HepG2 (cell line): ENCODE measurements around the gene MADD. TPM values are rescaled to one million over a fixed set of nuclear protein-coding genes. Genes with fewer than 3 reads are reported as not detected.

Experiments used
- AHDC1 ChIP-seq: sonication (generic); formaldehyde crosslinking; IDR thresholded peaks from 2 replicates; pipeline ENCODE4 v1.5.1; 2020; ENCODE audit warnings: mild to moderate bottlenecking, missing genetic modification reagents, borderline replicate concordance
- CBX2 ChIP-seq, 2 experiments: fragments of 200-600 bp in 1 of 2; sonication (generic); formaldehyde crosslinking in 1 of 2; IDR thresholded peaks; 2 replicates each; pipeline versions ENCODE4 v1.7.0 to v1.8.1; 2018 to 2022; ENCODE audit warnings: low read depth in 2 of 2, low read length in 1 of 2, mild to moderate bottlenecking in 1 of 2, missing genetic modification reagents in 1 of 2
- EZH2 ChIP-seq: conservative IDR thresholded peaks from 2 replicates; pipeline ENCODE4 v1.6.1; 2012; ENCODE audit warnings: mild to moderate bottlenecking, low read depth, low read length, moderate library complexity
- GZF1 ChIP-seq: sonication (generic); formaldehyde crosslinking; IDR thresholded peaks from 2 replicates; pipeline ENCODE4 v1.5.1; 2020; ENCODE audit warnings: mild to moderate bottlenecking, missing genetic modification reagents
- KDM5B ChIP-seq: sonication (generic); formaldehyde crosslinking; IDR thresholded peaks from 2 replicates; pipeline ENCODE4 v1.4.0; 2020; ENCODE audit warnings: missing genetic modification reagents, mild to moderate bottlenecking, borderline replicate concordance
- LCORL ChIP-seq, 2 experiments: fragments of 450-650 bp in 1 of 2; sonication (generic) in 1 of 2; formaldehyde crosslinking in 1 of 2; IDR thresholded peaks; 2 replicates each; pipeline versions ENCODE4 v1.5.0 to v1.6.1; 2017 to 2020; ENCODE audit warnings: antibody characterized with exemption in 1 of 2, missing genetic modification reagents in 1 of 2
- MYPOP ChIP-seq: sonication (generic); formaldehyde crosslinking; IDR thresholded peaks from 2 replicates; pipeline ENCODE4 v1.8.1; 2023; ENCODE audit warnings: mild to moderate bottlenecking, moderate library complexity, missing genetic modification reagents
- MZF1 ChIP-seq: sonication (generic); formaldehyde crosslinking; IDR thresholded peaks from 2 replicates; pipeline ENCODE4 v1.8.1; 2023; ENCODE audit warnings: mild to moderate bottlenecking, missing genetic modification reagents, borderline replicate concordance
- NKX3-1 ChIP-seq: sonication (generic); formaldehyde crosslinking; IDR thresholded peaks from 2 replicates; pipeline ENCODE4 v1.5.0; 2020; ENCODE audit warnings: missing genetic modification reagents
- PAF1 ChIP-seq: IDR thresholded peaks from 2 replicates; pipeline ENCODE4 v1.6.1; 2016; ENCODE audit warnings: missing genetic modification reagents, missing compliant biosample characterization
- PLSCR1 ChIP-seq: sonication (generic); formaldehyde crosslinking; IDR thresholded peaks from 2 replicates; pipeline ENCODE4 v1.5.0; 2020; ENCODE audit warnings: missing genetic modification reagents, mild to moderate bottlenecking, borderline replicate concordance
- REPIN1 ChIP-seq: sonication (generic); formaldehyde crosslinking; IDR thresholded peaks from 2 replicates; pipeline ENCODE4 v1.8.0; 2022; ENCODE audit warnings: missing genetic modification reagents, low read depth, mild to moderate bottlenecking, borderline replicate concordance
- SATB2 ChIP-seq: sonication (generic); formaldehyde crosslinking; IDR thresholded peaks from 2 replicates; pipeline ENCODE4 v1.5.0; 2020; ENCODE audit warnings: missing genetic modification reagents
- SIN3A ChIP-seq: IDR thresholded peaks from 2 replicates; pipeline ENCODE4 v1.6.1; 2011; ENCODE audit warnings: low read depth, mild to moderate bottlenecking, control low read depth, low read length, borderline replicate concordance
- SMC3 ChIP-seq: IDR thresholded peaks from 2 replicates; pipeline ENCODE4 v1.6.1; 2011; ENCODE audit warnings: low read length, improper control_type of control experiment
- TBX3 ChIP-seq: fragments of 450-650 bp; IDR thresholded peaks from 2 replicates; pipeline ENCODE4 v1.6.1; 2017; ENCODE audit warnings: antibody characterized with exemption, mild to moderate bottlenecking, inconsistent platforms, borderline replicate concordance
- ZFP36L2 ChIP-seq: sonication (generic); formaldehyde crosslinking; IDR thresholded peaks from 2 replicates; pipeline ENCODE4 v1.4.0; 2020; ENCODE audit warnings: missing genetic modification reagents
- ZNF235 ChIP-seq: sonication (generic); formaldehyde crosslinking; IDR thresholded peaks from 2 replicates; pipeline ENCODE4 v1.8.1; 2023; ENCODE audit warnings: mild to moderate bottlenecking, missing genetic modification reagents, borderline replicate concordance
- ZNF335 ChIP-seq: sonication (generic); formaldehyde crosslinking; IDR thresholded peaks from 2 replicates; pipeline ENCODE4 v1.4.0; 2020; ENCODE audit warnings: missing genetic modification reagents
- ZNF354B ChIP-seq: sonication (generic); formaldehyde crosslinking; IDR thresholded peaks from 2 replicates; pipeline ENCODE4 v1.8.0; 2022; ENCODE audit warnings: mild to moderate bottlenecking, missing genetic modification reagents
- ZNF891 ChIP-seq: sonication (generic); formaldehyde crosslinking; IDR thresholded peaks from 2 replicates; pipeline ENCODE4 v1.5.0; 2020; ENCODE audit warnings: mild to moderate bottlenecking, missing genetic modification reagents
- polyA plus RNA-seq, 8 experiments: library from polyadenylated mRNA; depleted of rRNA in 3 of 8; stranded (reverse) in 7 of 8; unstranded in 1 of 8; fragments of >200 nt; fragmentation: Illumina TruSeq in 4 of 8; extraction: Trizol in 4 of 8; gene quantifications; 2 replicates each; pipeline versions ENCODE4 v1.2.1 to v1.2.3, GENCODE V29; 2011 to 2016; ENCODE audit warnings: low read depth in 4 of 8, missing spikeins in 1 of 8, mixed read lengths in 1 of 8; ENCODE audit not compliant: insufficient read depth in 1 of 8
- total RNA-seq, 5 experiments: library from RNA; depleted of rRNA; stranded (reverse); fragments of >200 nt; fragmentation: Illumina TruSeq; extraction: Trizol; gene quantifications; 2 replicates each; pipeline ENCODE4 v1.2.3, GENCODE V29; 2016; ENCODE audit warnings: low read depth in 1 of 5

MADD gene
- total and polyA plus RNA-seq, 2 of the 13 experiments (the other 11 are each of a cell fraction or from before 2014, with no cell fraction given), result 18.0 to 29.2 TPM

- TF ChIP-seq MYPOP (CRISPR knock-in tag) (no peak), SIN3A (peak; percentile 44; the same call in 1 of the 2 replicates), TBX3 (no peak), CBX2 (IDR thresholded peaks at IDR 0.05; ENCODE audit: low read depth, low read length) (no peak), CBX2 (CRISPR knock-in tag; IDR thresholded peaks at IDR 0.05; ENCODE audit: low read depth) (no peak), ZFP36L2 (CRISPR knock-in tag) (no peak), PLSCR1 (CRISPR knock-in tag) (no peak), NKX3-1 (no peak), LCORL (IDR thresholded peaks at IDR 0.05) (no peak), LCORL (CRISPR knock-in tag; IDR thresholded peaks at IDR 0.05) (peak; percentile 91), REPIN1 (CRISPR knock-in tag) (peak; percentile 78; the same call in 1 of the 2 replicates), ZNF235 (CRISPR knock-in tag) (no peak), GZF1 (CRISPR knock-in tag) (no peak), PAF1 (CRISPR knock-in tag) (no peak), KDM5B (CRISPR knock-in tag) (peak; percentile 74; the same call in 1 of the 2 replicates), ZNF335 (CRISPR knock-in tag) (no peak), AHDC1 (no peak), MZF1 (no peak), SATB2 (CRISPR knock-in tag) (no peak), SMC3 (peak; percentile 75), EZH2 (no peak), ZNF354B (CRISPR knock-in tag) (no peak), ZNF891 (no peak)
Observed at GRCh38 chr11:47355283-47356128, 85.6 kb downstream of the MADD start (continued).
